CD4-positive, alpha-beta T cell treated with Interleukin-15 for 1 hour (primary cell): Measurements from ENCODE around the gene SARNP.
"Not testable (repeated sequence)": the region's sequence is repeated elsewhere in the genome, so short reads cannot be mapped to it uniquely, and the experiment has no call there.

Experiments
- DNase-seq: peaks from one replicate; pipeline ENCODE4 v3.0.0-alpha.2; 2020

Gene SARNP

GRCh38 chr12:55838361-55838760 lies 20.8 kb upstream of the SARNP start:
- DNase-seq, result no peak

GRCh38 chr12:55834400-55834799 lies 16.9 kb upstream of the SARNP start:
- DNase-seq, result not testable (repeated sequence)

GRCh38 chr12:55833056-55833455 lies 15.5 kb upstream of the SARNP start:
- no peak for DNase-seq

GRCh38 chr12:55831447-55831815 lies 13.9 kb upstream of the SARNP start:
- no peak for DNase-seq

- peak; percentile 66 for DNase-seq
Observed at GRCh38 chr12:55830601-55831446, 13.3 kb upstream of the SARNP start.

- peak; percentile 37 for DNase-seq
Observed at GRCh38 chr12:55829967-55830600, 12.6 kb upstream of the SARNP start.

GRCh38 chr12:55828357-55828756 lies 10.8 kb upstream of the SARNP start:
- DNase-seq, result no peak

- no peak for DNase-seq
Observed at GRCh38 chr12:55827806-55828205, 10.3 kb upstream of the SARNP start.

- DNase-seq, result no peak
Observed at GRCh38 chr12:55824726-55825125, 7.2 kb upstream of the SARNP start.

- DNase-seq, result no peak
Observed at GRCh38 chr12:55823419-55823818, 5.9 kb upstream of the SARNP start.

- no peak for DNase-seq
Observed at GRCh38 chr12:55822228-55822627, 4.7 kb upstream of the SARNP start.

- no peak for DNase-seq
Observed at GRCh38 chr12:55820679-55821078, 3.2 kb upstream of the SARNP start.

- no peak for DNase-seq
Observed at GRCh38 chr12:55818886-55819285, 1.4 kb upstream of the SARNP start.

GRCh38 chr12:55818140-55818728 lies 710 bp upstream of the SARNP start:
- no peak for DNase-seq

- no peak for DNase-seq
Observed at GRCh38 chr12:55816881-55817344, 611 bp downstream of the SARNP start.

- no peak for DNase-seq
Observed at GRCh38 chr12:55815473-55815872, 2.1 kb downstream of the SARNP start.

- no peak for DNase-seq
Observed at GRCh38 chr12:55814257-55814656, 3.3 kb downstream of the SARNP start.

GRCh38 chr12:55812088-55812487 lies 5.4 kb downstream of the SARNP start:
- no peak for DNase-seq

GRCh38 chr12:55809274-55809673 lies 8.2 kb downstream of the SARNP start:
- DNase-seq, result no peak

- DNase-seq, result no peak
Observed at GRCh38 chr12:55806982-55807381, 10.5 kb downstream of the SARNP start.

- no peak for DNase-seq
Observed at GRCh38 chr12:55797550-55797949, 20.0 kb downstream of the SARNP start.

GRCh38 chr12:55797068-55797467 lies 20.5 kb downstream of the SARNP start:
- no peak for DNase-seq

- DNase-seq, result no peak
Observed at GRCh38 chr12:55795950-55796349, 21.6 kb downstream of the SARNP start.

GRCh38 chr12:55789893-55790292 lies 27.6 kb downstream of the SARNP start:
- no peak for DNase-seq
